Upper lobe of left lung (tissue), 4 donors: Measurements from ENCODE around the gene ARID5B.

Source experiments
- EP300 ChIP-seq, 4 donors: sonication (generic); formaldehyde crosslinking; IDR thresholded peaks; one replicate each; pipeline ENCODE4 v1.5.1; 2017; ENCODE audit warnings: antibody characterized with exemption in 4 of 4, control low read depth in 2 of 4
- POLR2A ChIP-seq, 4 donors: fragments of 450-650 bp; IDR thresholded peaks; one replicate each; pipeline ENCODE4 v1.5.1; 2016 to 2017; ENCODE audit warnings: antibody characterized with exemption in 4 of 4, mild to moderate bottlenecking in 2 of 4
- POLR2AphosphoS5 ChIP-seq, 2 donors: sonication (generic); formaldehyde crosslinking; IDR thresholded peaks; one replicate each; pipeline ENCODE4 v1.5.1; 2017; ENCODE audit warnings: antibody characterized with exemption in 2 of 2
- TF ChIP-seq, protein P1 (sequence below), 6 experiments: fragments of 450-650 bp in 4 of 6; fragments of 200-600 bp in 2 of 6; sonication (generic) in 2 of 6; IDR thresholded peaks; one replicate each; pipeline ENCODE4 v1.5.1; 2016 to 2019; ENCODE audit warnings: antibody characterized with exemption in 6 of 6

GRCh38 chr10:62071846-62072281, 170.4 kb downstream of the ARID5B start:
- TF ChIP-seq, protein P1, sequence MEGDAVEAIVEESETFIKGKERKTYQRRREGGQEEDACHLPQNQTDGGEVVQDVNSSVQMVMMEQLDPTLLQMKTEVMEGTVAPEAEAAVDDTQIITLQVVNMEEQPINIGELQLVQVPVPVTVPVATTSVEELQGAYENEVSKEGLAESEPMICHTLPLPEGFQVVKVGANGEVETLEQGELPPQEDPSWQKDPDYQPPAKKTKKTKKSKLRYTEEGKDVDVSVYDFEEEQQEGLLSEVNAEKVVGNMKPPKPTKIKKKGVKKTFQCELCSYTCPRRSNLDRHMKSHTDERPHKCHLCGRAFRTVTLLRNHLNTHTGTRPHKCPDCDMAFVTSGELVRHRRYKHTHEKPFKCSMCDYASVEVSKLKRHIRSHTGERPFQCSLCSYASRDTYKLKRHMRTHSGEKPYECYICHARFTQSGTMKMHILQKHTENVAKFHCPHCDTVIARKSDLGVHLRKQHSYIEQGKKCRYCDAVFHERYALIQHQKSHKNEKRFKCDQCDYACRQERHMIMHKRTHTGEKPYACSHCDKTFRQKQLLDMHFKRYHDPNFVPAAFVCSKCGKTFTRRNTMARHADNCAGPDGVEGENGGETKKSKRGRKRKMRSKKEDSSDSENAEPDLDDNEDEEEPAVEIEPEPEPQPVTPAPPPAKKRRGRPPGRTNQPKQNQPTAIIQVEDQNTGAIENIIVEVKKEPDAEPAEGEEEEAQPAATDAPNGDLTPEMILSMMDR (IDR thresholded peaks at IDR 0.05) = no peak
- no peak for TF ChIP-seq POLR2A (IDR thresholded peaks at IDR 0.05)
- TF ChIP-seq POLR2AphosphoS5 (IDR thresholded peaks at IDR 0.05) = no peak
- TF ChIP-seq EP300 (IDR thresholded peaks at IDR 0.05) = no peak
